Amygdala (tissue), 56 donors: Measurements from ENCODE around the gene GABRB1.
A peak's percentile ranks its signal among the peaks of the same experiment; 100 is the strongest.

Experiments used
- DNase-seq, 56 donors: peaks; one replicate each; lab custom pipeline; 2025; lab: John Stamatoyannopoulos, UW

GABRB1 gene

DNA sequence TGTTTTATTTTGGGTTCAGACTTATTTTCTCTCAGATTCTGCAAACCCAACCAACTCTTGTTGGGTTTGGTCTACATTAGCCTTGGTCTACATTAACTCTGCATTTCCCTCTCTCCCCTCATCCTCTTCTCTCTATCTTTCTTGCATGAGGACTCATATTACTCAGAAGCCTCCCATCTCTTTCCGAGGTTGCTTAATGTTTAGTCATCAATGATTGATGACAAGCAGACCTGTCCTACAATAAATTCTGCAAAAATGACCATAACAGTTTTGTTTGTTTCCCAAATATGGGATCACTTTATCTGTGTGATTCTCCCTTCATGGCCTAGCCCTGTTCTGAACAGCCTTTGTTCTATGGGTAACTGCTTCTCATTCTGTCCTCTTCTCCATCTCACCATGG is 75.2 kb downstream of the GABRB1 start:
- no peak for DNase-seq

DNA sequence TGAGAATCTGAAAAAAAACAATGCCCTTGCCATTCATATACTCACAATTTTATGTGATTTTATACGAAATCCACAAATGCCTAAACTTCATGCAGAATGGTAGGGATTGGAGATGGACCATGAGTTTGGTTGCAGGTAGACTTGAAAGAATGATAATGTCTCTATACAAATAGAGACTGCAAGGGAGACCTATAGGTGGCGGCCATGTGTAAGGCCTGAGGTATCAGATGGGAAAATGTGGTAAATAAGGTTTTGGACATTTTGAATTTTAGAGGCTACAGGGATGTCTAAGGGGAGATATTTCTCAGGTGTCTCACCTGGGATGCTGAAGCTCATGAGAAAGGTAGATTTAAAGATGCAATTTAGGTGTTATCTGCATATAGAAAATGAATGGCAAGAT is 78.0 kb downstream of the GABRB1 start:
- no peak for DNase-seq

DNA sequence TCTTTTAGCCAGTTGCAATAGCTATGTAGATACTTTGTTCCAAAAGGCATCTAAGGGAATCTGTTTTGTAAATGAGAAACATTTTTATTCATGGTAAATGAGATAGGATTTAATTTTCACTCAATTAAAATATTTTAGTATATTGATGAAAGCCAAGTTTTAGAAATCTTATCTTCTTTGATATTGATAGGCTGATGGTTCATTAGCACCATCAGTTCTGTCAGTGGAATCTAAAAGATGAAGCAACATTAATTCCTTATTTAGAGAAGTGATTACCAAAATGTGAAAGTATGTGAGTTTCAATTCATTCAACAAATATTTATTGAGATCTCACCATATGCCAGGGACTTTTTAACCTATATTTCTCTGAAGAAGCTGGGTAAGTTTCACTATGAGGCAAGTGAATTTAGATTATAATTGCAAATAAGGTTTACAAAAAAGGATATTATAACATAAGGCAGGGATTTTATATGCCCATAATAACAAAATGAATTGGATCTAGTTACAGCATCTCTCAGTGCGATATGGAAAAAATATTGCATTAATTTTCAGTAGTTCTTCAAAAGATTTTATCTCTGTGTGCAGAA is 79.3 kb downstream of the GABRB1 start:
- no peak for DNase-seq

DNA sequence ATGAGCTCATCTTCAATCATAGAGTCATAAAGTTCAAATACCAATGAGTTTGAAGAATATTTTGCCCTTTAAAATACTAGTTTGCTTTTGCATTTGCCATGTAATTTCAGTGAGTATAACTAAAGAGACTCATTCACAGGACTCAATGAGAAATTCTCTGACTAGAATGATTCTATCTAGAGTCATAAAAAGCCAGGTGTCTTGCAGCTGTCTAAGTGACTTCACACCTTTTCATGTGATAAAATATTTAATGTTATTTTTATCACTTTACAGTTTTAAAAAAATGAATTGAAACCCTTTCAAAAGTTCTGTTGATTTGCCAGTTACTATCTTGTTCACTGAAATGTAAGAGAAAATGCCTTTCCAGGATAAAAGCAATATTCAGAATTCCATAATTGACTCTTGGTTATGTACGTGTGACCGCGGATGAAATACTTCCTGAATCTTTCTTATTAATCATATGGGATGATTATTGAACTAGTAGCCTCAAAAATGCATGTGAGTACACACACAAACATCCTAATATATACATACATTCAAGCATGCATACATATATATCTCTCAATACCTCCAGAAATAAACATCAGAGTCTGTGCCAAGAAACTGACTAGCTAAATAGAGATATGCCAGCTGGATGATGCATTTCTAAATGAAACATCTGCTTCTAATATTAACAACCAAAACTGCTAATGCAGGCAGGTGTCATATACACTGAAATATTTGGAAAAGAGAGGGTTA is 87.0 kb downstream of the GABRB1 start:
- no peak for DNase-seq

DNA sequence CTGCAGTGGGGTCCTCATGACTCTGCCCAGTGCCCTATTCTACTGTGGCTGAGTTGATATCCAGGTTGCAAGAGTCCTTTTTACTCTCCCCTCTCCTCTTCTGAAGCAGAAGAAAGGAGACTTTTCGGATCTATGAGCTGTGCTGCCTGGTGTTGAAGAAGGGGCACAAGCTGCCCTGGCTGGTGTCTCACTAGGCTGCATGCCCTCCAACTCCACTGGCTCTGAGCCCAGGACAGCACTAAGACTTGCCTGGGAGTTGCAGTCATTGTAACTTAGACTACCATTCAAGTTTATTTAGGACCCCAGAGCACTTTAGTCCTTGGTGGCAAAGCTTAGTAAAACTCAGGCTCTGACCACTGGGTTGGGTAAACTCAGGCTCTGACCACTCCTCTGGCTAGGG is 89.4 kb downstream of the GABRB1 start:
- peak in 13 of 56 donors; percentile 0 to 18 (median 4) for DNase-seq

DNA sequence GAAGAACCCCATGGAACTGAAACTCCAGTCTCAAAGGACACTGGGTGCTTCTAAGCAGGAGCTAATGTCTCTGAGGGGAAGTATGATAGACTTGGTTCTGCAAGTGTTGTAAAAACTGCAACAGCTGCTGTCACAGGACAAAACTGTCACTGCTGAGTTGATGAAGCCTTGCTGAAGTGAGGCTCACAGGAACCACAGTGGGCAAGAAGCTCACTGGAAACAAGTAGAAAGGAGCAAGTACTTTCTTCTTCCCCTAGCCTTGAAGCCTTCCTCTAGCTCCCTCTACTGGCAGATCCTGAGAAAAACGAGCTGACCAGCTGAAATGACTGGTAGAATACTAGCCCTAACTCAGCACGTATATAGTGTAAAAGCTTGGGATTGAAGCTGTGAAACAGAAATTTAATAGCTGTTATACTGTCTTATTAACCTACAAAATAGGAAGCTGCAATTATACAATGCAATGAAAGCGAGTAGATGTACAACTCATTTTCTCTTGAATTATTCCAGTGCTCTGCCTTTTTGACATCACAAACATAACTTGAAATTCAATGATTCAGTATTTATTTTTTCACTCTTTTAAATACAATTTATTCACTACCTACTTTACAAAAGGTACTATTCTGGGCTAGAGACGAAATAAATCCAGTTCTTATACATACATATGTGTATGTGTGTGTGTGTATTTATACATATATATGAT is 91.4 kb downstream of the GABRB1 start:
- peak in 50 of 56 donors; percentile 2 to 79 (median 32) for DNase-seq

DNA sequence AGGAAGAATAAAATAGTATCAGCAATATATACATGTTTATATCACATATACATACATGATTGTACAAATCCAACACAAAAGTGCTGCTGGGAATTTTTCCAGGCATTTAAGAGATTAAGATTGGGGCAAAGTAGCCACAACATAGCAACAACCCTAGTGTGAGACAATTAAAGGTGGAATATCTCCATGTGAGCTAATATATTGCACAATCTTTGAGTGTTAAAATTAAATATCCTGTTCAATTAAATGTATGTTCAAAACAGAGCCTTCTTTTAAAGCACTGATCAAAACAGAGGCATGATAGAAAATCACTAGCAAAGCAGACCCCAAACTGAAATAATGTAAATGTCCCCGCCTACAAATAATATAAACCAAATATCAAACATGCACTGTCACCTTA is 97.6 kb downstream of the GABRB1 start:
- DNase-seq = no peak

DNA sequence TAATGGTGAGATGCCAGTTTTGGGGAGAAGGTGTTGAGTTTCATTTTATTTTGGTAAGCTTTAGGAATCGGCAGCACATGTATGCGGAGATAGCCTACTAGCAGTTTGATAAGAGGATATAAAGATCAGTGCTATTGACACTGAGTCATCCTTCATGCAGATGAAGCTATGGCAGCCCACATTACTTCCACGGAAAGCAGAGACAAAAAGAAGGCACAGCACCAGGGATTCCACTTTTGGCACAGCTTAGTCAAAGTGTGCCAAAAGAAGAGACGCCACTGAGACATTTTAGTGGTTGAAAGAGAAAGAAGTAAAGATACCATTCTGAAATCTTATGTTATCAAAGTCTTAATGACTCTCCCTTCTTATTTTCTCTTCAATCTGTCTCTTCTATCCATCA is 103.8 kb downstream of the GABRB1 start:
- no peak for DNase-seq

DNA sequence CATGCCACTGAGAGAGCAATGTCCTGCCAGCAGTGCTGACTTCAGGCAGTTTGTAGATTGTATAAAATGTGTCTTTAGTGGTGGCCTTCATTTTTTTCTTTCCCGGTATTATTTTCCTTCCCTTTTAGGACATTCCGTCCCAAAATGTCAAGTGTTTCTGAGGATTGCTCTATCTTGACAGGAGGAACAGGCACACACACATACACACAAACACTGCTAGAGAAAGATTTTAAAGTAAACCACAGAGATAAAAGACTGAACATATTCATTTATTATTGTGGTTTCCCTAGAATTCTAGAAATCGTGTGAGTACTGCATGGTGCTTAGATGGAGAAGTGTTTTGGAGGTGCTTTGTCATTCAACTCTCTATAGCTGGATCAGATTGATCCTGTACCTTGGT is 111.9 kb downstream of the GABRB1 start:
- DNase-seq = no peak

DNA sequence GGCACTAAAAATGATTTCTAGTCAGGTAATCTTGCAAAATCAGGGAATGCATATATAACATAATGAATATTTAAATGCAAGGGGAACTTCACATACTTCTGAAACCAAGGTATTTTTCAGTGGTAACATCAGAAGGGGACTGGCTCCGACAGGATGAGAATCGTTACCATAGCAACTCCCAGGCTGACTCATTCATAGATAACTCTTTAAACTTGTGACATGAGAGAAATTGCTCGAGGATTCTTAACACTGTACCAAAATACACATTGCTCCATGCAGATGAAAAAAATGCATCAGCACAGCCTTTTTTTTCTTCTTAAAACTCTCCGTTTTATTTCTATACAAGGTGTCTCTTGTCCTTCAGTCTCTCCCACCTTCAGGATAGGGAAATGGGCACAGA is 114.3 kb downstream of the GABRB1 start:
- DNase-seq = peak in 2 of 56 donors; percentile 2 to 22

DNA sequence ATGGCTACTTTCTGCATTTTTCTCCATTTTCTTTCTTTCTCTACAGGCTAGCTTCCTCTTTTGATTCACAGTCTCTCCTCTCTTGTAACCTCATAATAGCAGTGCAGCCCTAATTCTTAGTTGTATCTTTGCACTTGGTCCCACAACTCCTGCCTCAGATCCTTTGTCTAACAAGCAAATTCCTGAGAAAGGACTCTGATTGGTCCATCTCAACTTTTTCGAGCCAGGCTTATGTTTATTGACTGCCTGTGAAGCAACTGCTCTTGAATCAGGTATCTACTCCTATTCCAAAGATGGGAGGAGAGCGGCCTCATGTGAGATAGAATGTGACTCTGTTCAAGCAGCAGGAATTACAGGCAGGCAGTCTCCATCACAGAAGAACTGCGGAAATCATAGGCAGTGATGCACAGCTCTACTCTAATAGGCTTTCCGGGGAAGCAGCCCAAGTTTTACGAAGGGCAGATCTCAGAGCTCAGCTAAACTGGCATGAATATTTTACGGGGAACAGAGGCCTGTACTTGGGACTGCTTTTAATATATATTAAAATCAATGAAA is 123.5 kb downstream of the GABRB1 start:
- DNase-seq = peak in 2 of 56 donors; percentile 1

DNA sequence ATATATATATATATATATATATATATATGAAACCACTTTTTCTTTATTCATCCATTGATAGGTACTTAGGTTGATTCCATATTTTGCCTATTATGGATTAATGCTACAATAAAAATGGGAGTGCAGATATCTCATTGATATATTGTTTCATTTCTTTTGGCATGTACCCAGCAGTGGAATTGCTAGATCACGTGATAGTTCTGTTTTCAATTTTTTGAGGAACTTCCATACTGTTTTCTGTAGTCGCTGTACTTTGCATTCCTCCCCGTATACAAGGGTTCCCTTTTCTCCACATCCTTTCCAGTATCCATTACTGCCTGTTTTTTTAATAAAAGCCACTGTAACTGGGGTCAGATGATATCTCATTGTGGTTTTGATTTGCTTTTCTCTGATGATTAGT is 124.6 kb downstream of the GABRB1 start:
- DNase-seq = no peak

DNA sequence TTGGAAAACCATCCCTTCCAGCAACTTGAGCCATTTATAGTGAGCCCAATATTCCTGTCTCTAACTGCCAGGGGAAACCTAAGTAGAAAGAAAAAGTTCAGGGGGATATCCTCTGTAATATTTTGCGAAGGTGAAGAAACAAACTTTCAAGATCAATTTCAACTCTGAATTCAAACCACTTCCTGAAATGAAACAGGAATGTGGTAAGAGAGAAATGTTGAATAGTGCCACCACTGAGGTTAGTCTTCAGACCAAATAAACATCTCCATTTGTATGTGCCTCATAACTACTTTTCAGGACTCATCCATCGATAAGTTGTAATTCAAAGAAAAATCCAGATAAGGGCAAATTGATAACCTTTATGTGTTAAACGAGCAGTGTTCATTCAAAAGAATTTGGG is 128.7 kb downstream of the GABRB1 start:
- DNase-seq = no peak

DNA sequence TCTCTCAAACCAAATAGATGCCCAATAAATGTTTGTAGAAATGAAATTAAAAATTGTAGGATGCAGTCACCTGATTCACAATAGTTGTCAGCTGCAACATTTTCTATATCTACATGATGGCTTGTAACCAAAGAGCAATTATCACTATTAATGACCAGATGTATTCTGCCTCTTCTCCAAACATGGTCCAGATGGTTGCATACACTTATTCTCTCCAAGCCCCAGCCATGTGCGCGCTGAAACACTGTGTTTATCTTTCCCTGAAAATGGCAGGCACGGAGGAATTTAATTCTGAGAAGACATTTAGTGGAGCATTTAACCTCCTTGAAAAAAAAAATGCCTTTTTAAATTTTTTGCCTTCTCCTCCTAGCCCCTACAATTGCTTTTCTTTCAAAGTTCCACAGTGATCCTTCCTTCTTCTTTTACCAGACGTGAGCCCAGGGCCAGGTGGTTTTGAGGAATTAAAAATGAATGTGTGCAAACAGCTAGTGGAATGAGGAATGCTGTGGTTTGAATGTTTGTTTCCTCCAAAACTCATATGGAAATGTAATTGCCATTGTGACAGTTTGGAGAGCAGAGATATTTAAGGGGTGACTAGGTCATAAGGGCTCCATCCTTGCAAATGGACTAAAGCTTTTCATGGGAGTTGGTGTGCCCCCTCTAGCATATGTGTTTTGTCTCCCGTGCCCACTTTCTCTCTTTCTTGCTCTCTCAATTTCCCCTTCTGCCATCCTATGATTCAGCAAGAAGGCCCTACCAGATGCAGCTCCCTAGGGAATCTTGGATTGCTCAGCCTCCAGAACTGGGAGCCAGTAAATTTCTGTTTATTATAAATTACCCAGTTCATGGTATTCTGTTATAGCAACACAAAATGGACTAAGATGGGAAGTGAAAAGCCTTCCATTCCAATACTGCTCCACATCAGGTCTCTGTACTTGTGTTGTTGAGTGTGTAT is 136.0 kb downstream of the GABRB1 start:
- DNase-seq = no peak

DNA sequence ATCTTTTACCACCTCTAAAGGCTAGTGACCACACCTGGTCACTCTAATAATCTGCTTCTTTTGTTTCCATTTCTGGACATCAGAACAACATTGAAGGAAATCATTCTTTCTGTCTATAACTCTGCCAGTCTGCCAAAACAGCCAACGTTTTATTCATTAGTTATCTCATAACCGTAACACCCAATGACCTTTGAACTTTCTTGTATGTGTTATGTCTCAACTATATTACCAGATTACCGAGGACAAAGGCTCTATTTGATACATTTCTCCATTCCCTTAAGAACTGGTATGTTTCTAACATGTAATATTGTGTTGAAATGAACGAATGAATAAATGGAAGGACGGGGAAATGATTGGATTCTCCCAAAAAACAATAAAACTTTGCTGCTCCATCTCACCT is 152.7 kb downstream of the GABRB1 start:
- DNase-seq = no peak

DNA sequence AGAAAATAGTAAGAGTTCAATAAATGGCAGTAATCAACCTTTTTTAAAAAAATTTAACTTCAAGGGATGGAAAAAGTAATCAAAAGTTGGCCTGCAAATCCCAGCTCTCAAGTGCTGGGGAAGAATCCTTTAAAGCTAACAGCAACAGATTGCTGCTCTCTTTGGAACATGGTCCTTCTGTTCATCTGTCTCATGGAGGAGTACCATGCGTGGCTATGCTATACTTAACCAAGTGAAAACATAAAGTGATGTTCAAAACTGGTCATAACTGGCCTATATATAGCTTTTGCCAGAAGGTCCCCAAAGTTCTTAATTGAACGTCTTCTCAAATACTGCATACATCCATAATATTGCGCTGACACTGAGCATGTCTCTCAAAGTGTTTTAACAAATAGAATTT is 154.4 kb downstream of the GABRB1 start:
- DNase-seq = no peak

DNA sequence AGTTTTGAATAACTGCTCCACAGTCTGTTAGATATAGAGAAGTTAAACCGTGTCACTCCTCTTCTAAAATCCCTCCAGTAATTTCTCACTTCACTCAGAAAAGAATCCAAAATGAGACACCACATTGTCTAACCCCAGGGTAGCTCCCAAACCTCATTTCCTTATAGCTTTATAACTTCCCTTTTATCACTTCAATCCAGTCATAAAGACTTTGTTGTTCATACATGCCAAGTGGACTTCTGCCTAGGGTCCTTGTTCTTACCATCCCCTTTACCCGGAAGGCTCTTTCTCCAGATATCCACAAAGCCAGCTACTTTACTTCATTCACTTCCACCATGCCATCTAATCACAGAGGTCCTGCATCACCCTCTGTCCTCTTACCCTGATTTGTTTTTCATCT is 156.2 kb downstream of the GABRB1 start:
- DNase-seq = no peak

DNA sequence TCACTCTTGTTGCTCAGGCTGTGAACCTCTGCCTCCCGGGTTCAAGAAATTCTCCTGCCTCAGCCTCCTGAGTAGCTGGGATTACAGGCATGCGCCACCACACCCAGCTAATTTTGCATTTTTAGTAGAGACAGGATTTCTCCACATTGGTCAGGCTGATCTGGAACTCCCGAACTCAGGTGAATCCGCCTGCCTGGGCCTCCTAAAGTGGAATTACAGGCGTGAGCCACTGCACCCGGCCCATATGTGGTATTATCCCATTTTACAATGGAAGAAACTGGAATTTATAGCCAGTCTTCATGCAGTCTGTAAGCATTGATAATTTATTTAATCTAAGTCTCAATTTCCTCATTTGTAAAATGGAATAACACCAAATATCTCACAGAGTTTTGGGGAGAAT is 161.8 kb downstream of the GABRB1 start:
- no peak for DNase-seq

DNA sequence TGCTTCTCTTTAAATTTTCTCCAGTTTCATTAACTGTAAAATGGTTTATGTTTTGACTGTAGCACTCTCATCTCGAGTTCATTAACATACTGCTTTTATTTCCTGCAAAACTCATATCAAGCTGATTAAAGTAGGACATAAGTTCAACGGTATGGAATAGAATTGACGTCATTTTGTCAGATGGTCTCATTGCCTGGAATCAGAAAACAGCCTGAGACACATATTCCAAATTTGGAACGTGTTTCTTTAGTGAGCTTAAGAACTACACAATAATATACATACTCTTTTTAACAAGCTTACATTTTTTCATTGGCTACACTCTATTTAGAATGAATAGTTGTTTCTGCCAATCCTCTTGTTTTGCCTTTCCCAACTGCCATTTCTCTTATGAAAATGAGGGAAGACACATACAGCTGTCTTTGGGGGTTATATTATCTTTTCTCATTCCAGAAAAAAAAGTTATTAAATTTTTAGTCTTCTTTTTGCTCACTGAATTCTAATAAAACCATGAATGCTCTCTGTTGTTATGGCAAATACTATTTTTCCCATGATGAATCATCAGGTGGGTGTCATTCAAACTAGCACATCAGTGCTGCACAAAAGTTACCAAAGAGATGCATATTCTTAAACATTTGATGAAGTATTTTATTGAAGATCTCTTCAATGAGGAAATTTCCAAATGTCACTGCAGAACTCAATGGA is 162.8 kb downstream of the GABRB1 start:
- no peak for DNase-seq

DNA sequence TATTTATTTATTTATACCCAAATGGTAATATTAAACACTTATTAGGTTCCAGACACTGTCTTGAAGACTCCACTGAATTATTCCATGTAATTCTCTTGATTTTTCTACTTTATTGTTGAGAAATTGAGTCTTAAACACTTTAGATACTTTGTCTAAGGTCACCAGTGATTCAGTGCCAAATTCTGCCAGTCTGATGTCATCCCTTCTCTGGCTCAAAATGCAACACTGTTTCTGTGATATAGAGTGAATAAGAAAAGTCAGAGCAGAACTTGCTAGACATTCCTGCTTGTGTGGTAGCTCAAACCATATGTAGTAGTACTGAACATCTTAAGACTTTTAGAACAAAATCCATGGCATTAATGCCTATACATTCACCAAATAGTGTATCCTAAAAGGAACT is 164.3 kb downstream of the GABRB1 start:
- DNase-seq = no peak
